Uterus (tissue), 2 donors: Measurements from ENCODE around the gene SLC2A11.

Experiments
- CTCF ChIP-seq, 4 experiments: fragments of 200-600 bp in 2 of 4; fragments of 450-650 bp in 2 of 4; sonication (generic) in 2 of 4; IDR thresholded peaks; one replicate each; pipeline ENCODE4 v1.5.1; 2016 to 2019; ENCODE audit warnings: antibody characterized with exemption in 4 of 4, mild to moderate bottlenecking in 2 of 4, moderate library complexity in 1 of 4
- POLR2A ChIP-seq, 2 donors: fragments of 450-650 bp; IDR thresholded peaks; one replicate each; pipeline ENCODE4 v1.6.1; 2016; ENCODE audit warnings: antibody characterized with exemption in 2 of 2, mild to moderate bottlenecking in 1 of 2, moderate library complexity in 1 of 2

- TF ChIP-seq CTCF (IDR thresholded peaks at IDR 0.05) (no peak), POLR2A (IDR thresholded peaks at IDR 0.05) (no peak)
Observed at GRCh38 chr22:23826510-23827350, 30.9 kb upstream of the SLC2A11 start.
